H9 (cell line): ENCODE measurements around the gene CTSL. TPM values are rescaled to one million over a fixed set of nuclear protein-coding genes. Genes with fewer than 3 reads are reported as not detected.

Experiments
- DNase-seq: peaks from one replicate; pipeline ENCODE4 v3.0.0-alpha.2; 2017
- H2AFZ ChIP-seq: one replicate; pipeline ENCODE4 v1.6.1; 2013; ENCODE audit warnings: mild to moderate bottlenecking, low read length, control low read depth, moderate library complexity
- H2AK5ac ChIP-seq: 2 replicates; pipeline ENCODE4 v1.6.1; 2013; ENCODE audit warnings: low read length, control low read depth, mixed read lengths; ENCODE audit not compliant: insufficient read length
- H2BK120ac ChIP-seq: one replicate; pipeline ENCODE4 v1.6.1; 2013; ENCODE audit warnings: low read depth, mild to moderate bottlenecking, low read length, control low read depth, inconsistent platforms; ENCODE audit not compliant: poor library complexity, severe bottlenecking
- H2BK12ac ChIP-seq: 2 replicates; pipeline ENCODE4 v1.6.1; 2013; ENCODE audit warnings: low read length, control low read depth, mixed read lengths, low read depth; ENCODE audit not compliant: insufficient read length
- H2BK15ac ChIP-seq: 2 replicates; pipeline ENCODE4 v1.6.1; 2013; ENCODE audit warnings: low read depth, low read length, control low read depth
- H2BK20ac ChIP-seq: one replicate; pipeline ENCODE4 v1.6.1; 2013; ENCODE audit warnings: low read depth, mild to moderate bottlenecking, low read length, control low read depth, inconsistent platforms; ENCODE audit not compliant: poor library complexity, severe bottlenecking
- H2BK5ac ChIP-seq: 2 replicates; pipeline ENCODE4 v1.6.1; 2013; ENCODE audit warnings: low read length, control low read depth, mixed read lengths; ENCODE audit not compliant: insufficient read length
- H3K14ac ChIP-seq: 2 replicates; pipeline ENCODE4 v1.6.1; 2013; ENCODE audit warnings: low read length, control low read depth; ENCODE audit not compliant: insufficient read depth
- H3K18ac ChIP-seq: 2 replicates; pipeline ENCODE4 v1.6.1; 2013; ENCODE audit warnings: low read depth, mild to moderate bottlenecking, mixed read lengths, low read length, control low read depth; ENCODE audit not compliant: insufficient read length
- H3K23ac ChIP-seq: 2 replicates; pipeline ENCODE4 v1.6.1; 2013; ENCODE audit warnings: low read length, control low read depth, mixed read lengths, low read depth; ENCODE audit not compliant: insufficient read length
- H3K23me2 ChIP-seq: 2 replicates; pipeline ENCODE4 v1.6.1; 2013; ENCODE audit warnings: low read depth, mild to moderate bottlenecking, mixed read lengths, low read length, control low read depth; ENCODE audit not compliant: insufficient read length, poor library complexity, severe bottlenecking
- H3K27ac ChIP-seq: 2 replicates; pipeline ENCODE4 v1.5.1; 2013; ENCODE audit warnings: low read length, control low read depth, mixed read lengths, low read depth; ENCODE audit not compliant: insufficient read length
- H3K27me3 ChIP-seq: 2 replicates; pipeline ENCODE4 v1.6.1; 2013; ENCODE audit warnings: low read length, control low read depth, inconsistent platforms; ENCODE audit not compliant: insufficient read depth
- H3K4ac ChIP-seq: 2 replicates; pipeline ENCODE4 v1.6.1; 2013; ENCODE audit warnings: low read depth, mild to moderate bottlenecking, control low read depth, inconsistent platforms, low read length, moderate library complexity
- H3K4me1 ChIP-seq: 2 replicates; pipeline ENCODE4 v1.6.1; 2013; ENCODE audit warnings: low read length, control low read depth, inconsistent platforms; ENCODE audit not compliant: insufficient read depth
- H3K4me2 ChIP-seq: 2 replicates; pipeline ENCODE4 v1.6.1; 2013; ENCODE audit warnings: low read length, control low read depth, mixed read lengths; ENCODE audit not compliant: insufficient read length, insufficient read depth
- H3K56ac ChIP-seq: 2 replicates; pipeline ENCODE4 v1.6.1; 2013; ENCODE audit warnings: low read depth, mild to moderate bottlenecking, mixed read lengths, low read length, control low read depth; ENCODE audit not compliant: insufficient read length
- H3K79me1 ChIP-seq: 2 replicates; pipeline ENCODE4 v1.6.1; 2013; ENCODE audit warnings: low read depth, mild to moderate bottlenecking, moderate library complexity, low read length, control low read depth, inconsistent platforms; ENCODE audit not compliant: insufficient read depth, poor library complexity, severe bottlenecking
- H3K79me2 ChIP-seq: 2 replicates; pipeline ENCODE4 v1.6.1; 2013; ENCODE audit warnings: low read length, control low read depth, inconsistent platforms; ENCODE audit not compliant: insufficient read depth
- H3K9ac ChIP-seq: 2 replicates; pipeline ENCODE4 v1.6.1; 2013; ENCODE audit warnings: low read length, control low read depth, mixed read lengths; ENCODE audit not compliant: insufficient read length; ENCODE audit errors: extremely low read depth
- H3K9me3 ChIP-seq: one replicate; pipeline ENCODE4 v1.6.1; 2013; ENCODE audit warnings: low read depth, low read length, inconsistent platforms; ENCODE audit not compliant: control insufficient read depth
- H3T11ph ChIP-seq: one replicate; pipeline ENCODE4 v1.6.1; 2013; ENCODE audit warnings: mild to moderate bottlenecking, low read length, control low read depth, inconsistent platforms
- H4K20me1 ChIP-seq: one replicate; pipeline ENCODE4 v1.6.1; 2013; ENCODE audit not compliant: control insufficient read depth, insufficient read length, insufficient read depth
- H4K5ac ChIP-seq: 2 replicates; pipeline ENCODE4 v1.6.1; 2013; ENCODE audit warnings: low read depth, mild to moderate bottlenecking, mixed read lengths, low read length, control low read depth; ENCODE audit not compliant: insufficient read length
- H4K8ac ChIP-seq: replicated peaks from 2 replicates; pipeline ENCODE4 v1.6.1; 2013; ENCODE audit warnings: low read length, control low read depth, mixed read lengths, low read depth; ENCODE audit not compliant: insufficient read length
- H4K91ac ChIP-seq: 2 replicates; pipeline ENCODE4 v1.6.1; 2013; ENCODE audit warnings: low read depth, mild to moderate bottlenecking, moderate library complexity, mixed read lengths, low read length, control low read depth; ENCODE audit not compliant: insufficient read length
- H3K27ac Mint-ChIP-seq, 3 experiments: 2 replicates in 2 of 3; 3 replicates in 1 of 3; pipeline ENCODE4 v1.8.0; 2020 to 2021; ENCODE audit warnings: mixed read lengths in 3 of 3, mild to moderate bottlenecking in 1 of 3, moderate library complexity in 1 of 3
- H3K27me3 Mint-ChIP-seq: 2 replicates; pipeline ENCODE4 v1.8.0; 2021; ENCODE audit warnings: low read depth, mild to moderate bottlenecking, moderate library complexity, mixed read lengths
- H3K36me3 Mint-ChIP-seq, 3 experiments: 2 replicates in 2 of 3; 3 replicates in 1 of 3; pipeline ENCODE4 v1.8.0; 2020 to 2021; ENCODE audit warnings: low read depth in 3 of 3, mixed read lengths in 3 of 3; ENCODE audit not compliant: insufficient read depth in 1 of 3
- H3K4me1 Mint-ChIP-seq, 2 experiments: 2 replicates each; pipeline ENCODE4 v1.8.0; 2020; ENCODE audit warnings: mixed read lengths in 2 of 2
- H3K4me3 Mint-ChIP-seq, 2 experiments: 2 replicates in 1 of 2; 3 replicates in 1 of 2; pipeline ENCODE4 v1.8.0; 2020 to 2021; ENCODE audit warnings: mild to moderate bottlenecking in 2 of 2, mixed read lengths in 2 of 2, moderate library complexity in 1 of 2
- H3K9me3 Mint-ChIP-seq, 2 experiments: 2 replicates in 1 of 2; 3 replicates in 1 of 2; pipeline ENCODE4 v1.8.0; 2020; ENCODE audit warnings: mild to moderate bottlenecking in 2 of 2, mixed read lengths in 2 of 2, moderate library complexity in 1 of 2
- CTCF ChIP-seq: fragments of 200-600 bp; sonication (generic); conservative IDR thresholded peaks from 3 replicates; pipeline ENCODE4 v1.8.0; 2021; ENCODE audit warnings: antibody characterized with exemption, mild to moderate bottlenecking
- WGBS: extraction: QIAGEN DNeasy Blood & Tissue Kit; methylation state at CpG from one replicate; pipeline ENCODE4 v1.1.7; 2013; ENCODE audit warnings: missing lambda C conversion rate, low lambda C conversion rate, mixed read lengths; ENCODE audit not compliant: insufficient read length; ENCODE audit errors: extremely low coverage; 5-methylcytosine and 5-hydroxymethylcytosine counted together
- total RNA-seq: library from RNA; stranded (reverse); gene quantifications from 2 replicates; pipeline ENCODE4 v1.2.1, GENCODE V29; 2021

The CTSL gene
- total RNA-seq, 1 experiment from 2014 or later, result 28.9 TPM

GRCh38 chr9:87706066-87706739, 19.7 kb upstream of the CTSL start:
- Mint-ChIP-seq H3K9me3 (no peaks in the 10 kb centered on the region), H3K27ac (no peak overlapping the region; a peak in 1 of 7 replicates), H3K36me3 (peaks cover 36 to 67% (median 47%) of the 10 kb centered on the region in 3 experiments), H3K4me1 (peaks cover 4 to 5% of the 10 kb centered on the region in 2 experiments), H3K27me3 (no peaks in the 10 kb centered on the region), H3K4me3 (no peak overlapping the region)
- no peak overlapping the region for H2BK120ac ChIP-seq
- no peak overlapping the region for H2BK20ac ChIP-seq
- no CpG with 5 or more reads among the region's 39 CpGs for WGBS
- no peak for DNase-seq
- no peaks in the 10 kb centered on the region for H3K79me2 ChIP-seq
- no peak overlapping the region for H3K4ac ChIP-seq
- no peaks in the 10 kb centered on the region for H3K9me3 ChIP-seq
- H3K27me3 ChIP-seq, result no peaks in the 10 kb centered on the region
- H4K5ac ChIP-seq, result no peak overlapping the region
- no peak overlapping the region for H2BK5ac ChIP-seq
- no peak overlapping the region for H3K27ac ChIP-seq
- H2BK15ac ChIP-seq, result no peak overlapping the region
- H3K56ac ChIP-seq, result no peak overlapping the region
- H3K4me2 ChIP-seq, result no peak overlapping the region
- no peaks in the 10 kb centered on the region for H3K79me1 ChIP-seq
- H3K4me1 ChIP-seq, result no peaks in the 10 kb centered on the region
- no peak overlapping the region for H4K8ac ChIP-seq
- H3K23me2 ChIP-seq, result no peaks in the 10 kb centered on the region
- H4K20me1 ChIP-seq, result peaks cover 2% of the 10 kb centered on the region
- no peak overlapping the region for H2AK5ac ChIP-seq
- H3K14ac ChIP-seq, result no peak overlapping the region
- no peak overlapping the region for H3K23ac ChIP-seq
- H2AFZ ChIP-seq, result no peak overlapping the region
- TF ChIP-seq CTCF, result no peak
- no peak overlapping the region for H3T11ph ChIP-seq
- H3K18ac ChIP-seq, result no peak overlapping the region
- H4K91ac ChIP-seq, result no peak overlapping the region
- no peak overlapping the region for H3K9ac ChIP-seq
- no peak overlapping the region for H2BK12ac ChIP-seq
